Measurements from ENCODE around the gene AGPAT2.

Gene AGPAT2

DNA sequence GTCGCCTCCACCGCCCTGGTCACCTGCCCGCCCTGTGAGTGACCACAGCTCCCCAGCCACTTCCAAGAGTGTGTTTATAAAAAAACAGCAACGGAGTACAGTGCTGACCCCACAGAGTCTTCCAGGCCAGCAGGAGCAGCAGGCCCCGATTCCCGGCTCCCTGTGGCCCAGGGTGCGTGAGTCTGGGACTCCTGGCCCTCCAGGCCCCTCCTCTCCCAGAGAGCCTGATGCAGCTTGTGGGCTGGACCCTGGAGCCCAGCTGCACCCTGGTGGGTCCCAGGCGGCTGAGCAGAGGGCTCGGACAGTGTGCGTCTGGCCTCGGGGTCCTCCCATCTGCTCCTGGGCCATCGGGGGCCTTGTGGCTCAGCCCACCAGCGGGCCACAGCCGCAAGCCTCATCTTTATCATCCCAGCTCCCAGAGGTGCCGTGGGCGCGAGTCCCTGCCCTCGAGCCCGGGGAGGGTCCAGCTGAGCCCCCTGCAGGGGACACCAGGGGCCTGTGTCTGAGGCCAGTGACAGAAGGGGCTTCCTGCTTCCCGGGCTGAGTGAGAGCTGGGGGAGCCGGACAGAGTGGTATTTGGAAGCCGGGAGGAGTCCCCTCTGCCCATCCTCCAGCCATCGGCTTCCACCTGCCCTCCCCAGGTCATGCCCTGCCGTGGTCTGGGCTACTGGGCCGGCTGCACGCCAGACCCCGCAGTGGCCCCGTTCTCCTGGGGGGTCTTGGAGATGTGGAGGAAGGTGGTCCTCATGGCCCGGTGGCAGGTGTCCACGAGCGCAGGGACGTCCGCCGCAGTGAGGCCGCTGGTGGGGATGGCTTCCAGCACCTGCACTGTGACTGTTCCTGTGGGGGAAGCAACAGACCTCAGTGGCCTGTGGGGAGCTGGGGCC lies 13.9 kb downstream of the AGPAT2 start:
- no peaks in the 10 kb centered on the region for H3K79me2 ChIP-seq (ENCODE audit: control insufficient read depth, low read length)
- TF ChIP-seq, protein P1, sequence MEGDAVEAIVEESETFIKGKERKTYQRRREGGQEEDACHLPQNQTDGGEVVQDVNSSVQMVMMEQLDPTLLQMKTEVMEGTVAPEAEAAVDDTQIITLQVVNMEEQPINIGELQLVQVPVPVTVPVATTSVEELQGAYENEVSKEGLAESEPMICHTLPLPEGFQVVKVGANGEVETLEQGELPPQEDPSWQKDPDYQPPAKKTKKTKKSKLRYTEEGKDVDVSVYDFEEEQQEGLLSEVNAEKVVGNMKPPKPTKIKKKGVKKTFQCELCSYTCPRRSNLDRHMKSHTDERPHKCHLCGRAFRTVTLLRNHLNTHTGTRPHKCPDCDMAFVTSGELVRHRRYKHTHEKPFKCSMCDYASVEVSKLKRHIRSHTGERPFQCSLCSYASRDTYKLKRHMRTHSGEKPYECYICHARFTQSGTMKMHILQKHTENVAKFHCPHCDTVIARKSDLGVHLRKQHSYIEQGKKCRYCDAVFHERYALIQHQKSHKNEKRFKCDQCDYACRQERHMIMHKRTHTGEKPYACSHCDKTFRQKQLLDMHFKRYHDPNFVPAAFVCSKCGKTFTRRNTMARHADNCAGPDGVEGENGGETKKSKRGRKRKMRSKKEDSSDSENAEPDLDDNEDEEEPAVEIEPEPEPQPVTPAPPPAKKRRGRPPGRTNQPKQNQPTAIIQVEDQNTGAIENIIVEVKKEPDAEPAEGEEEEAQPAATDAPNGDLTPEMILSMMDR (IDR thresholded peaks at IDR 0.05; ENCODE audit: low read depth, low read length, poor library complexity, severe bottlenecking) = no peak
- TF ChIP-seq EZH2phosphoT487 (IDR thresholded peaks at IDR 0.05; ENCODE audit: borderline replicate concordance, low read length) = no peak
- no peak overlapping the region for H3K27ac ChIP-seq (ENCODE audit: low read depth, low read length)

DNA sequence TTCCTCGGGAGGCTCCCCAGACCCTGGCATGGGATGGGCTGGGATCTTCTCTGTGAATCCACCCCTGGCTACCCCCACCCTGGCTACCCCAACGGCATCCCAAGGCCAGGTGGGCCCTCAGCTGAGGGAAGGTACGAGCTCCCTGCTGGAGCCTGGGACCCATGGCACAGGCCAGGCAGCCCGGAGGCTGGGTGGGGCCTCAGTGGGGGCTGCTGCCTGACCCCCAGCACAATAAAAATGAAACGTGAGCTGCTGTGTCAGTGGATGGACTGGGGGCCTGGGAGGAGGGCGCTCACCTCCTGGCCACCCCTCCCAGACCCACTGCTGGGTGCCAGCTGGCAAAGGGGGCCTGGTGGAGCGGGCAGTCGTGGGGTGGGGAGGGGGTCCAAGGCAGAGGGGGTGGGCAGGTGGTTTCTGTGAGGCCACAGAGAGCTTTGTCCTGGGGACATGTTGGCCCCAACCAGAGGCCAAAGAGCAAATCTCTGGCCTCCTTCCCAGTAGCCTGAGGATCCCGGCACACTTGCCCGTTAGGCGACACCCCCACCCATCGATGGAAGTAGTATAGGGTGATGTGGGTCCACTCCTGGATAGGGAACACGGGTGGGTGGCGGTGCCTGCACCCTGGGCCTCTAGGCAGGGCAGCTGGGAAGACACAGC lies 14.7 kb downstream of the AGPAT2 start:
- Histone ChIP-seq H3K9me2 (replicated peaks; ENCODE audit: control insufficient read depth, low read length) (no peaks in the 10 kb centered on the region), H3K4me3 (ENCODE audit: low read length) (no peak overlapping the region), H3K36me3 (ENCODE audit: control insufficient read depth, low read length) (no peaks in the 10 kb centered on the region; the same call in 1 of the 2 replicates), H3K79me2 (ENCODE audit: control insufficient read depth, low read length) (no peaks in the 10 kb centered on the region), H3K27ac (ENCODE audit: low read depth, low read length) (no peak overlapping the region), H4K20me1 (ENCODE audit: control insufficient read depth, insufficient read depth, low read depth, low read length) (no peaks in the 10 kb centered on the region), H3F3A (ENCODE audit: control insufficient read depth, insufficient read depth) (no peaks in the 10 kb centered on the region), H3K4me1 (ENCODE audit: control insufficient read depth, low read length) (peaks cover 9% of the 10 kb centered on the region), H3K27me3 (ENCODE audit: control insufficient read depth, low read length) (peaks cover 29% of the 10 kb centered on the region), H3K4me2 (ENCODE audit: low read length) (no peak overlapping the region), H3K9me3 (ENCODE audit: control insufficient read depth, insufficient read depth, low read length) (no peaks in the 10 kb centered on the region)
- no peak for TF ChIP-seq EZH2phosphoT487 (IDR thresholded peaks at IDR 0.05; ENCODE audit: borderline replicate concordance, low read length)
- TF ChIP-seq, protein P1 (IDR thresholded peaks at IDR 0.05; ENCODE audit: low read depth, low read length, poor library complexity, severe bottlenecking) = no peak

More for the DNA sequence above, 13.9 kb downstream of the AGPAT2 start:
- H3F3A ChIP-seq (ENCODE audit: control insufficient read depth, insufficient read depth) = no peaks in the 10 kb centered on the region
- no peaks in the 10 kb centered on the region for H4K20me1 ChIP-seq (ENCODE audit: control insufficient read depth, insufficient read depth, low read depth, low read length)
- H3K4me2 ChIP-seq (ENCODE audit: low read length) = no peak overlapping the region
- H3K4me3 ChIP-seq (ENCODE audit: low read length) = no peak overlapping the region
- H3K27me3 ChIP-seq (ENCODE audit: control insufficient read depth, low read length) = peaks cover 23% of the 10 kb centered on the region
- peaks cover 9% of the 10 kb centered on the region for H3K4me1 ChIP-seq (ENCODE audit: control insufficient read depth, low read length)
- no peaks in the 10 kb centered on the region for H3K9me3 ChIP-seq (ENCODE audit: control insufficient read depth, insufficient read depth, low read length)
- H3K9me2 ChIP-seq (replicated peaks; ENCODE audit: control insufficient read depth, low read length) = no peaks in the 10 kb centered on the region
- H3K36me3 ChIP-seq (ENCODE audit: control insufficient read depth, low read length) = no peaks in the 10 kb centered on the region; the same call in 1 of the 2 replicates

- H3K4me1 ChIP-seq (ENCODE audit: control insufficient read depth, low read length) = peaks cover 9% of the 10 kb centered on the region
- no peak for TF ChIP-seq EZH2phosphoT487 (IDR thresholded peaks at IDR 0.05; ENCODE audit: borderline replicate concordance, low read length)
- TF ChIP-seq, protein P1 (IDR thresholded peaks at IDR 0.05; ENCODE audit: low read depth, low read length, poor library complexity, severe bottlenecking) = peak; percentile 97
- no peaks in the 10 kb centered on the region for H3K9me2 ChIP-seq (replicated peaks; ENCODE audit: control insufficient read depth, low read length)
- H3F3A ChIP-seq (ENCODE audit: control insufficient read depth, insufficient read depth) = no peaks in the 10 kb centered on the region
- peaks cover 36% of the 10 kb centered on the region for H3K27me3 ChIP-seq (ENCODE audit: control insufficient read depth, low read length)
- no peak overlapping the region for H3K4me2 ChIP-seq (ENCODE audit: low read length)
- no peaks in the 10 kb centered on the region for H3K9me3 ChIP-seq (ENCODE audit: control insufficient read depth, insufficient read depth, low read length)
- H3K79me2 ChIP-seq (ENCODE audit: control insufficient read depth, low read length) = no peaks in the 10 kb centered on the region
- H3K4me3 ChIP-seq (ENCODE audit: low read length) = no peak overlapping the region
- no peak overlapping the region for H3K27ac ChIP-seq (ENCODE audit: low read depth, low read length)
- no peaks in the 10 kb centered on the region for H4K20me1 ChIP-seq (ENCODE audit: control insufficient read depth, insufficient read depth, low read depth, low read length)
- no peaks in the 10 kb centered on the region; the same call in 1 of the 2 replicates for H3K36me3 ChIP-seq (ENCODE audit: control insufficient read depth, low read length)
Observed at GRCh38 chr9:136671646-136672430, 15.4 kb downstream of the AGPAT2 start.
